ENCODE results near the gene OLIG1.

The OLIG1 gene

DNA sequence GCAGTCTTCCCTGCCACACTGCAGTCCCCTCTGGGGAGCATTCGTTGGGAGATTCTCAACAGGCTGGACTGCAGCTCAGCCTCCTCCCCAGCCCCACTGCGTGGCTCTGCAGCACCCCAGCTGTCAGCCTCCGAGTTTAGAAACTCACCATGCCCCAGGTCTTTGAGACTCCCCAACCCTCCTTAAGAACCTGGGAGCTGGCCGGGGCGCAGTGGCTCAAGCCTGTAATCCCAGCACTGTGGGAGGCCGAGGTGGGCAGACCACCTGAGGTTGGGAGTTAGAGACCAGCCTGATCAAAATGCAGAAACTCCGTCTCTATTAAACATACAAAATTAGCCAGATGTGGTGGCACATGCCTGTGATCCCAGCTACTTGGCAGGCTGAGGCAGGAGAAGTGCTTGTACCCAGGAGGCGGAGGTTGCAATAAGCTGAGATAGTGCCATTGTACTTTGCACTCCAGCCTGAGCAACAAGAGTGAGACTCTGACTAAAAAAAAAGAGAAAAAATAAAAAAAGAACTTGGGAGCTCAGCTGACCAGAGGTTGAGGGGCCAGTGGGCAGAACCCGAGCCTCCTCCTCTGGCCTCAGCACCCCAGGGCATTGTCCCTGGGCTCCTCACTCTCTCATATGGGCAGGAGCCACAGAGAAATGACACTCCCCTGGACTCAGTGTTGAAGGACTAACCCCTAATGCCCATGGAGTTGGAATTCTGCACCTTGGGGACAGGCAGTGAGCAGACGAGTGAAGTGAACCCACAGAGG is 38.6 kb upstream of the OLIG1 start:
- TF ChIP-seq, protein P1, sequence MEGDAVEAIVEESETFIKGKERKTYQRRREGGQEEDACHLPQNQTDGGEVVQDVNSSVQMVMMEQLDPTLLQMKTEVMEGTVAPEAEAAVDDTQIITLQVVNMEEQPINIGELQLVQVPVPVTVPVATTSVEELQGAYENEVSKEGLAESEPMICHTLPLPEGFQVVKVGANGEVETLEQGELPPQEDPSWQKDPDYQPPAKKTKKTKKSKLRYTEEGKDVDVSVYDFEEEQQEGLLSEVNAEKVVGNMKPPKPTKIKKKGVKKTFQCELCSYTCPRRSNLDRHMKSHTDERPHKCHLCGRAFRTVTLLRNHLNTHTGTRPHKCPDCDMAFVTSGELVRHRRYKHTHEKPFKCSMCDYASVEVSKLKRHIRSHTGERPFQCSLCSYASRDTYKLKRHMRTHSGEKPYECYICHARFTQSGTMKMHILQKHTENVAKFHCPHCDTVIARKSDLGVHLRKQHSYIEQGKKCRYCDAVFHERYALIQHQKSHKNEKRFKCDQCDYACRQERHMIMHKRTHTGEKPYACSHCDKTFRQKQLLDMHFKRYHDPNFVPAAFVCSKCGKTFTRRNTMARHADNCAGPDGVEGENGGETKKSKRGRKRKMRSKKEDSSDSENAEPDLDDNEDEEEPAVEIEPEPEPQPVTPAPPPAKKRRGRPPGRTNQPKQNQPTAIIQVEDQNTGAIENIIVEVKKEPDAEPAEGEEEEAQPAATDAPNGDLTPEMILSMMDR (IDR thresholded peaks at IDR 0.05; ENCODE audit: low read depth, low read length) = no peak
- no peak overlapping the region for H3K4me3 ChIP-seq (ENCODE audit: low read depth, low read length)

DNA sequence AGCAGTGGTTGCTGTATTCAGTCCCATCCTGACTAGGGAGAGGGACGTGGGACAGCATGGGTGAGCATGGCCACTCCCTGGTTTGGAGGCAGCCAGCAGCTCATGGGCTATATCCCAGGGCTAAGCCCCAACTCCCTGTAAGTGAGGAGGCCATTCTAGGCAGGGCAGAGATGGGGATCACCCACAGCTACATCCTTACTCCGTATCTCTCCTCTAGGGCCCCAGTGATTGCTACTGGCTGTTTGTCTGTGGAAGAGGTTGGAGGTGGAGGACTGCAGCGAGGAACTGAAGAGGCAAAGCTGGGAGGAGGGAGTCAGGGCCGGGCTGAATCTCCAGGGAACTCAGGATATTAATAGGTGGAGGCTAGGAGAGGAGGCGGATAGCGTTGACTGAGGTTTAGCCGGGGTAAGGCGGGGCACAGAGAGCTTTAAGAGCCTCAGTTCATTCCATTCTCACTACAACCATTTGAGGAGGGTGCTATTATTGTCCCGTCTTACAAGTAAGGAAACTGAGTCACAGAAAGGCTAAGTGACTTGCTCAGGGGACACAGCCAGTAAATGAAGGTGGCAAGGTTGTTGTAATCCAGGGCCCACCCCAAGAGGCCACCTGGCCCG is 37.4 kb upstream of the OLIG1 start:
- H3K4me3 ChIP-seq (ENCODE audit: low read depth, low read length) = no peak overlapping the region
- TF ChIP-seq, protein P1 (IDR thresholded peaks at IDR 0.05; ENCODE audit: low read depth, low read length) = no peak

DNA sequence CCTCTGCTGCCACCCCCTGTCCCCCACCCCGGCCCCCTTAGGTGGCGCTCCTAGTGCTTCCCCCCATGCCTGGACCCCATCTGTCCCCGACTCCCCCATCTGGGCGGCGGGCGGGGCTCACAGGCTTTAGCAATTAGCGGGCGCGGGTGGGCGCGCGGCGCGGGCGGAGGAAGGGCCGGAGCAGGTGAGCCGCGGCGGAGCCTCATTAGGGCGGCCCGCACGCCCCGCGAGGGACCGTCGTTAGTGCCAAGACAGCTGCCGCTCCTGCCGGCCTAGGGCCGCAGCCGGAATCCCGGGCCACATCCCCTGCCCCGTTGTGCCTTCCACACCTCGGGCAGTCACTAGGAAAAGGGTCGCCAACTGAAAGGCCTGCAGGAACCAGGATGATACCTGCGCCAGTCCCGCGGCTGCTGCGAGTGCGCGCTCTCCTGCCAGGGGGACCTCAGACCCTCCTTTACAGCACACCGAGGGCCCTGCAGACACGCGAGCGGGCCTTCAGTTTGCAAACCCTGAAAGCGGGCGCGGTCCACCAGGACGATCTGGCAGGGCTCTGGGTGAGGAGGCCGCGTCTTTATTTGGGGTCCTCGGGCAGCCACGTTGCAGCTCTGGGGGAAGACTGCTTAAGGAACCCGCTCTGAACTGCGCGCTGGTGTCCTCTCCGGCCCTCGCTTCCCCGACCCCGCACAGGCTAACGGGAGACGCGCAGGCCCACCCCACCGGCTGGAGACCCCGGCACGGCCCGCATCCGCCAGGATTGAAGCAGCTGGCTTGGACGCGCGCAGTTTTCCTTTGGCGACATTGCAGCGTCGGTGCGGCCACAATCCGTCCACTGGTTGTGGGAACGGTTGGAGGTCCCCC is 36.6 kb upstream of the OLIG1 start:
- TF ChIP-seq, protein P1 (IDR thresholded peaks at IDR 0.05; ENCODE audit: low read depth, low read length) = no peak
- no peak overlapping the region for H3K4me3 ChIP-seq (ENCODE audit: low read depth, low read length)

DNA sequence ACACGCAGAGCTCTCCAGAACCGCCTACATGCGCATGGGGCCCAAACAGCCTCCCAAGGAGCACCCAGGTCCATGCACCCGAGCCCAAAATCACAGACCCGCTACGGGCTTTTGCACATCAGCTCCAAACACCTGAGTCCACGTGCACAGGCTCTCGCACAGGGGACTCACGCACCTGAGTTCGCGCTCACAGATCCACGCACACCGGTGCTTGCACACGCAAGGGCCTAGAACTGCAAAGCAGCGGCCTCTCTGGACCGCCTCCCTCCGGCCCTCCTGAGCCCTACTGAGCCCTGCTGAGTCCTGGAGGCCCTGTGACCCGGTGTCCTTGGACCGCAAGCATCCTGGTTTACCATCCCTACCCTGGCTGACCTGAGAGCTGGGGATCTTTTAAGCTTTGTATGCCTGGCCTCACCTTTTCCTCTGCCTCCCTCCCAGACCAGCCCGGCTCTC is 36.0 kb upstream of the OLIG1 start:
- H3K4me3 ChIP-seq (ENCODE audit: low read depth, low read length) = no peak overlapping the region
- TF ChIP-seq, protein P1 (IDR thresholded peaks at IDR 0.05; ENCODE audit: low read depth, low read length) = no peak

DNA sequence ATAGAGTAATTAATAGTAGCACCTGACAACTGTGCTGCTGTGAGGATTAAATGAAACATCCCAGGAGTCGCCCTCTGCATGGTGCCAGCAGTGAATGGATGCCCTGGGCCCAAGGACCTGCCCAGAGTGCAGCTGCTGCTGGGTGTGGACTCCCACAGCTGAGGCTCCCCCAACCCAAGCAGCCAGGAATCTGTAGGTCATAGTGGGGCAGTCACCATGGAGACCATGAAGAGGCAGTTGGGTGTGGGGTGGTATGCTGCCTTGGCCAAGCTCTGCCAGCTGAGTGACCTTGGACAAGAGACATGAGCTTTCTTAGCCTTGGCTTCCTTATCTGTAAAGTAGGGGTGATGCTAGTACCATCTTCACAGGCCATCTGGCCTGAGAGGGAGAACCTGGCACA is 34.8 kb upstream of the OLIG1 start:
- H3K4me3 ChIP-seq (ENCODE audit: low read depth, low read length) = no peak overlapping the region
- TF ChIP-seq, protein P1 (IDR thresholded peaks at IDR 0.05; ENCODE audit: low read depth, low read length) = no peak

DNA sequence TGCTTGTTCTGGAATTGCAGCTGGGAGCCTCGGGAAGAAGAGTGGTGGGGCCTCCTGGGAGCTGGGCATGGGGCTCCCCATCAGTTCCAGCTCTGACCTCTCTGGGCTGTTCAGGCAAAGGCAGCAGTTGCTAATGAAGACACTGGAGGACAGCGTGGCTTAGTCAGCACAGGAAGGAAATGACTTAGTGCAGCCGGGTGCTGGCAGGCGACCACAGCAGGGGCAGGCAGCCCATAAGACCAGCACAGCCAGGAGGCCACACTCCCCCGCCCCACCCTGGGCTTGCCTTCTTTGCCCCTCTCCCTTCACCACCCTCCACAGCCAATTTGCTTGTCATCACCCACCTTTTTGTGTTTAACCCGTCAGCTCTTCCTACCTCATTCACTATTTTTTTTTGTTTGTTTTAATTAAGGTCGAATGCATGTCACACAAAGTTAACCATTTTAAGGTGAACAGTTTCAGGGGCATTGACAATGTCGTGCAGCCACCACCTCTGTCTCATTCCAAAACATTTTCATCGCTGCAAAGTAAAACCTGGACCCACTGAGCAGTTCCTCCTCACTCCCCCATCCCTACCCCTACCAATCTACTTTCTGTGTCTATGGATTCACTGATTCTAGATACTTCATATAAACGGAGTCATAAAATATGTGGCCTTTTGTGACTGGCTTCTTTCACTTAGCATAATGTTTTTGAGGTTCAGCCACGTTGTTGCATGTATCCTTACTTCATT is 33.3 kb upstream of the OLIG1 start:
- TF ChIP-seq, protein P1 (IDR thresholded peaks at IDR 0.05; ENCODE audit: low read depth, low read length) = no peak
- H3K4me3 ChIP-seq (ENCODE audit: low read depth, low read length) = no peak overlapping the region

Measured in WI38 (cell line).